GM12878 (cell line): ENCODE measurements around the gene AMN. TPM values are rescaled to one million over a fixed set of nuclear protein-coding genes. Genes with fewer than 3 reads are reported as not detected.

ENCODE experiments used
- ATAC-seq: fragments of 200-7000 bp; cut with Tn5 transposase; 3 replicates; pipeline ENCODE4 v1.9.1; 2020; ENCODE audit warnings: mild to moderate bottlenecking, moderate library complexity
- BruUV-seq: library from RNA; stranded (reverse); fragments of 400-500 nt; replicated peaks from 2 replicates; lab custom pipeline; 2021; lab: Mats Ljungman, UMichigan
- CTCF ChIA-PET: fragments of 300-600 bp; sonication (Branson Sonifier 250); formaldehyde crosslinking; extraction: SDS; loops from one replicate; lab custom pipeline; 2021; ENCODE audit warnings: inconsistent platforms; lab: Yijun Ruan, JAX
- POLR2A ChIA-PET: fragments of 350-600 bp; formaldehyde crosslinking; extraction: SDS; loops from one replicate; lab custom pipeline; 2021; ENCODE audit warnings: inconsistent platforms; lab: Charles Lee
- RAD21 ChIA-PET: fragments of 300-600 bp; sonication (Branson Sonifier 250); formaldehyde crosslinking; loops from one replicate; lab custom pipeline; 2023; ENCODE audit warnings: antibody characterized with exemption; ENCODE audit not compliant: unreplicated experiment; lab: Charles Lee
- SMC1A ChIA-PET: fragments of 300-600 bp; sonication (Branson Sonifier 250); formaldehyde crosslinking; loops from one replicate; lab custom pipeline; 2023; ENCODE audit not compliant: unreplicated experiment, uncharacterized antibody; lab: Charles Lee
- DNase-seq: peaks from one replicate; pipeline ENCODE4 v3.0.0-alpha.2; 2011; ENCODE audit warnings: low read depth, low spot score
- FAIRE-seq: peaks from 3 replicates; lab custom pipeline; 2011; peaks lifted over from hg19 to GRCh38; lab: Jason Lieb, UNC
- H2AFZ ChIP-seq: 2 replicates; pipeline ENCODE4 v1.6.0; 2011; ENCODE audit warnings: low read depth, low read length, control low read depth; ENCODE audit not compliant: control insufficient read depth
- H3K27ac ChIP-seq: 2 replicates; pipeline ENCODE4 v1.5.1; 2011; ENCODE audit warnings: control low read depth; ENCODE audit not compliant: control insufficient read depth, insufficient read depth
- H3K27me3 ChIP-seq, 2 experiments: replicated peaks in 1 of 2; 2 replicates each; pipeline versions ENCODE4 v1.6.0 to v1.6.1; 2011; ENCODE audit warnings: low read length in 1 of 2; ENCODE audit not compliant: control insufficient read depth in 2 of 2, insufficient read depth in 2 of 2
- H3K36me3 ChIP-seq, 2 experiments: 2 replicates each; pipeline ENCODE4 v1.5.1; 2011; ENCODE audit warnings: low read length in 1 of 2; ENCODE audit not compliant: control insufficient read depth in 2 of 2, insufficient read depth in 2 of 2
- H3K4me1 ChIP-seq: 2 replicates; pipeline ENCODE4 v1.6.1; 2011; ENCODE audit warnings: mild to moderate bottlenecking, low read length, moderate library complexity, mixed read lengths; ENCODE audit not compliant: control insufficient read depth, insufficient read depth
- H3K4me2 ChIP-seq: 2 replicates; pipeline ENCODE4 v1.6.0; 2011; ENCODE audit warnings: control low read depth; ENCODE audit not compliant: control insufficient read depth, insufficient read depth
- H3K4me3 ChIP-seq: fragments of 200-600 bp; sonication (generic); 2 replicates; pipeline ENCODE4 v1.5.1; 2016
- H3K79me2 ChIP-seq: 2 replicates; pipeline ENCODE4 v1.6.0; 2011; ENCODE audit warnings: low read length; ENCODE audit not compliant: control insufficient read depth, insufficient read depth
- H3K9ac ChIP-seq: 2 replicates; pipeline ENCODE4 v1.8.0; 2011; ENCODE audit warnings: low read length, control low read depth, mixed read lengths; ENCODE audit not compliant: control insufficient read depth, insufficient read depth
- H3K9me3 ChIP-seq: replicated peaks from 3 replicates; pipeline ENCODE4 v1.5.1; 2011; ENCODE audit warnings: mild to moderate bottlenecking, low read length; ENCODE audit not compliant: control insufficient read depth, insufficient read depth
- H4K20me1 ChIP-seq: 2 replicates; pipeline ENCODE4 v1.6.0; 2011; ENCODE audit not compliant: control insufficient read depth, insufficient read depth
- ATF2 ChIP-seq: IDR thresholded peaks from 2 replicates; pipeline ENCODE4 v1.6.1; 2012; ENCODE audit warnings: low read length, inconsistent platforms
- CBX5 ChIP-seq: sonication (generic); IDR thresholded peaks from 2 replicates; pipeline ENCODE4 v1.6.1; 2016; ENCODE audit warnings: low read depth, moderate library complexity, mild to moderate bottlenecking, inconsistent platforms
- CTCF ChIP-seq, 3 experiments: IDR thresholded peaks in 2 of 3; conservative IDR thresholded peaks in 1 of 3; 2 replicates each; pipeline ENCODE4 v1.5.1; 2011; ENCODE audit warnings: low read depth in 3 of 3, low read length in 3 of 3, mild to moderate bottlenecking in 3 of 3, control low read depth in 2 of 3, moderate library complexity in 2 of 3, inconsistent platforms in 1 of 3, mixed read lengths in 1 of 3; ENCODE audit not compliant: control insufficient read depth in 2 of 3, insufficient read depth in 1 of 3; ENCODE audit errors: extremely low read depth in 1 of 3
- FOXK2 ChIP-seq: fragments of 450-650 bp; IDR thresholded peaks from 2 replicates; pipeline ENCODE4 v1.6.1; 2017; ENCODE audit warnings: mild to moderate bottlenecking, moderate library complexity
- IKZF2 ChIP-seq, 2 experiments: fragments of 450-650 bp; IDR thresholded peaks; 2 replicates each; pipeline ENCODE4 v1.6.1; 2017; ENCODE audit warnings: mild to moderate bottlenecking in 2 of 2, moderate library complexity in 2 of 2
- IRF3 ChIP-seq: fragments of 450-650 bp; IDR thresholded peaks from 2 replicates; pipeline ENCODE4 v1.6.1; 2014; ENCODE audit warnings: mild to moderate bottlenecking
- MEF2B ChIP-seq: fragments of 450-650 bp; IDR thresholded peaks from 2 replicates; pipeline ENCODE4 v1.6.1; 2018; ENCODE audit warnings: mild to moderate bottlenecking, moderate library complexity; ENCODE audit not compliant: partially characterized antibody, poor library complexity, severe bottlenecking
- PAX5 ChIP-seq: IDR thresholded peaks from 2 replicates; pipeline ENCODE4 v1.6.1; 2011; ENCODE audit warnings: low read depth, low read length, borderline replicate concordance
- SMAD5 ChIP-seq: IDR thresholded peaks from 2 replicates; pipeline ENCODE4 v1.6.1; 2016; ENCODE audit warnings: antibody characterized with exemption, low read depth
- ZBTB33 ChIP-seq: fragments of 450-650 bp; IDR thresholded peaks from 2 replicates; pipeline ENCODE4 v1.6.1; 2017; ENCODE audit warnings: mild to moderate bottlenecking
- ZNF384 ChIP-seq: IDR thresholded peaks from 2 replicates; pipeline ENCODE4 v1.6.1; 2012; ENCODE audit warnings: low read depth, mild to moderate bottlenecking, low read length, improper control_type of control experiment, borderline replicate concordance
- ZNF687 ChIP-seq: fragments of 450-650 bp; IDR thresholded peaks from 2 replicates; pipeline ENCODE4 v1.6.1; 2017; ENCODE audit warnings: mild to moderate bottlenecking, moderate library complexity
- ZSCAN29 ChIP-seq: fragments of 450-650 bp; IDR thresholded peaks from 2 replicates; pipeline ENCODE4 v1.6.1; 2017; ENCODE audit warnings: mild to moderate bottlenecking, moderate library complexity
- WGBS: methylation state at CpG from one replicate; pipeline ENCODE4 v1.1.6; 2016; ENCODE audit warnings: low lambda C conversion rate; ENCODE audit not compliant: insufficient replicate concordance, insufficient coverage; ENCODE audit errors: missing lambda C conversion rate; 5-methylcytosine and 5-hydroxymethylcytosine counted together
- in situ Hi-C: fragments of 300-500 bp; cut with MboI; formaldehyde crosslinking; loops from 9 replicates; pipeline ENCODE4 v1.14.3; 2018; ENCODE audit warnings: mixed read lengths
- intact Hi-C: fragments of 100-400 bp; cut with micrococcal nuclease; formaldehyde crosslinking; loops from one replicate; pipeline ENCODE4 v1.14.2; 2022; ENCODE audit not compliant: unreplicated experiment
- polyA plus RNA-seq, 11 experiments: library from polyadenylated mRNA; depleted of rRNA in 4 of 11; unstranded in 6 of 11; stranded (reverse) in 5 of 11; fragments of >200 nt; fragmentation: Nextera tagmentation in 4 of 11; fragmentation: Illumina TruSeq in 1 of 11; extraction: Ambion mirVana in 4 of 11; extraction: Trizol in 1 of 11; gene quantifications; 1 replicate in 1 of 11; 2 replicates in 10 of 11; pipeline versions ENCODE4 v1.2.1 to v1.2.3, GENCODE V29; 2011 to 2016; ENCODE audit warnings: inconsistent platforms in 2 of 11, missing spikeins in 2 of 11, low read depth in 1 of 11
- total RNA-seq, 4 experiments: library from RNA; depleted of rRNA in 3 of 4; stranded (reverse); fragments of >200 nt in 3 of 4; fragmentation: Illumina TruSeq in 1 of 4; extraction: Trizol in 1 of 4; gene quantifications; 2 replicates each; pipeline versions ENCODE4 v1.2.1 to v1.2.3, GENCODE V29; 2013 to 2021

Gene AMN
- total and polyA plus RNA-seq, 10 of the 15 experiments (the other 5 are each of a cell fraction or from before 2014, with no cell fraction given) = 0.03 to 0.33 (median 0.11) TPM; not detected in 6

- no peaks in the 10 kb centered on the region for H3K27me3 ChIP-seq
- no peaks in the 10 kb centered on the region for H3K4me1 ChIP-seq
- CTCF ChIA-PET = no interaction called here
- no TSS peak for BruUV-seq
- intact Hi-C loops = no loop called here
- no peak for DNase-seq
- ATAC-seq = no peak
- no peak overlapping the region for H3K4me3 ChIP-seq
- RAD21 ChIA-PET = no interaction called here
- H4K20me1 ChIP-seq = no peaks in the 10 kb centered on the region
- H3K27ac ChIP-seq = no peak overlapping the region
- in situ Hi-C loops = no loop called here
- H3K9me3 ChIP-seq = no peaks in the 10 kb centered on the region
- FAIRE-seq = no peak
- no peak overlapping the region for H2AFZ ChIP-seq
- H3K79me2 ChIP-seq = no peaks in the 10 kb centered on the region
- no peak overlapping the region for H3K9ac ChIP-seq
- POLR2A ChIA-PET = no interaction called here
- SMC1A ChIA-PET = no interaction called here
- H3K36me3 ChIP-seq = peaks cover 18 to 20% of the 10 kb centered on the region in 2 experiments
- no peak overlapping the region for H3K4me2 ChIP-seq
- WGBS = 89% methylated on average over 39 of the region's 39 CpGs
- no peak for TF ChIP-seq ATF2
- TF ChIP-seq SMAD5 = no peak
- no peak for TF ChIP-seq FOXK2
- TF ChIP-seq ZSCAN29 = no peak
- no peak for TF ChIP-seq CTCF (IDR thresholded peaks at IDR 0.05 in 2 of 3, conservative IDR thresholded peaks at IDR 0.05 in 1 of 3; ENCODE audit: control insufficient read depth in 2 of 3, extremely low read depth in 1 of 3, insufficient read depth in 1 of 3, low read depth in 3 of 3, low read length in 3 of 3)
- TF ChIP-seq ZBTB33 = no peak
- no peak for TF ChIP-seq ZNF687
- no peak for TF ChIP-seq PAX5
- TF ChIP-seq IKZF2 (IDR thresholded peaks at IDR 0.05) = no peak
- TF ChIP-seq ZNF384 = no peak
- TF ChIP-seq MEF2B = no peak
- TF ChIP-seq CBX5 = no peak
- no peak for TF ChIP-seq IRF3
Measured at GRCh38 chr14:102964152-102964730, 41.8 kb downstream of the AMN start.
